ENCODE measurements around the gene CAMK4.
"Not testable (repeated sequence)": the region's sequence is repeated elsewhere in the genome, so short reads cannot be mapped to it uniquely, and the experiment has no call there.

Gene CAMK4

DNA sequence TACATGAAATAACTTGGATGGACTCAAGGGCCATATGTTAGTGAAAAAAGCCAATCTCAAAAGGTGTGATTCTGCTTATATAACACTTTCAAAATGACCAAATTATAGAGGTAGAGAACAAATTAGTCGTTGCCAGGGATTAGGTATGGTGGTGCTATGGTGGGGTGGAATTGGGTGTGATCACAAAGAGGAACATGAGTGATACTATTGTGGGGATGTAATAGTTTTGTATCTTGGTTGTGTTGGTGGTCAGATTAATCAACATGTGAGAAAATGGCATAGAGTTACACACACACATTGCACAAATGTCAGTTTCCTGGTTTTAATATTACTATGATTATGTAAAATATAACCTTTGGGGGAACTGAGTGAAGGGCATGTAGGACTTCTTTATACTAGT, 31.9 kb downstream of the CAMK4 start:
- no peak for DNase-seq (ENCODE audit: low spot score)

DNA sequence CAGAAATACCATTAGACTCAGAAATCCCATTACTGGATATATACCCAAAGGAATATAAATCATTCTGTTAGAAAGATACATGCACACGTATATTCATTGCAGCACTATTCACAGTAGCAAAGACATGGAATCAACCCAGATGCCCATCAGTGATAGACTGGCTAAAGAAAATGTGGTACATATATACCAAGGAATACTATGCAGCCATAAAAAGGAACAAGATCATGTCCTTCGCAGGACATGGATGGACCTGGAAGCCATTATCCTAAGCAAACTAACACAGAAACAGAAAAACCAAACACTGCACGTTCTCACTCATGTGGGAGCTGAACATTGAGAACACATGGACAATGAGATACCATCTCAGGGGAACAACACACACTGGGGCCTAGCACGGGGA, 33.4 kb downstream of the CAMK4 start:
- DNase-seq (ENCODE audit: low spot score) = not testable (repeated sequence)

DNA sequence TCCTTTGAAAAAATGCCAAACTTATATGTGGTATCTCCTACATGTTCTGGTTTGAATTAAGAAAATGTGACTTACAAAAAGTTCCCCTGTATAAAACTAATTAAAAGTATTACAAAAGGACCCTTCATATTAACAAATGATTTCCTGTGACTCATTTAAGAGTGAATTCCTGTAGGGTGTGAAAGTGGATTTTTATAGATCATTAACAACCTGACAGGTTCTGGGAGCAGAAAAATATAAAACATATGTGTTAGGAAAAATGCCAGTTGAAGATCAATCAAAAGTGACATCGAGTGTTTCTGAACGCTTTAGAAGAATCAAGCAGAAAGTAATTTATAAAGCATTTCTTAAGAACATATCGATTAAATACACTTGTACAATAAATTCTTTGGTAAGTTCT, 35.5 kb downstream of the CAMK4 start:
- DNase-seq (ENCODE audit: low spot score) = no peak

DNA sequence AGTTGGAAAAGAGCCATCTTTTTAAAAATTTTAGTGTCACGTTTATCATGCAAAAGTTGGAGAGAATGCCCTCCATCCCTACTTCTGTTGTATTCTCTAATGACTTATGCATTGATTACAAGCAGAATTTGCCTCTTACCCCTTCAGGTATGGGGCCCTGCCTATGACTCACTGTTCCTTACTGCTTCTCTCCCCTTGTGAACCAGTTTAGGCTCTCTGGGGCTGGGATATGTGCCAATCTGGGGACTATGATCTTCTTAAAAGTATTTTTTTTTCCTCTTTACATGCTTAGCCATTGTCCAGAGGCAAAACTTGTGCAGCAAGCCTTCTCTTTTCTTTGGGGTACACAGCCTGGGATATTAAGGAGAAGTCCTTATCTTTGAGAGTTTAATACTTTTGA, 37.4 kb downstream of the CAMK4 start:
- no peak for DNase-seq (ENCODE audit: low spot score)

DNA sequence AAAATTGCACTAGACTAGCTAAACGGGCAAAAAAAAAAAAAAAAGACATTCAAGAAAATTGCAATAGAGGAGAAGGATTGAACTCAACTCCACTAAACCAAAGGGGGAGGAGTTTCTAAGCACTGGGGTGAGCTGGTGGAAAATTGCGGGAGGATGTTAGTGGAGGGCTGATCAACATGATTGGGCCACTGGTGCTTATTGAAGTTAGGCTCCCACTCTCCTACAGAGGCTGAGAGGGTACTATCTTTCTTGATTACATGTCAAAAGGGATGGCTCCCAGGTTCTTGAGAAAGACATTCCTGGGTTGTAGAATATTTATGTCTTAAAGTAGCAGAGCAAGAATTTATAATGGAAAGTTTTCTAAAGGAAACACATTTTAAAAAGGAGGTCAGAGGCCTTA, 38.0 kb downstream of the CAMK4 start:
- no peak for DNase-seq (ENCODE audit: low spot score)

DNA sequence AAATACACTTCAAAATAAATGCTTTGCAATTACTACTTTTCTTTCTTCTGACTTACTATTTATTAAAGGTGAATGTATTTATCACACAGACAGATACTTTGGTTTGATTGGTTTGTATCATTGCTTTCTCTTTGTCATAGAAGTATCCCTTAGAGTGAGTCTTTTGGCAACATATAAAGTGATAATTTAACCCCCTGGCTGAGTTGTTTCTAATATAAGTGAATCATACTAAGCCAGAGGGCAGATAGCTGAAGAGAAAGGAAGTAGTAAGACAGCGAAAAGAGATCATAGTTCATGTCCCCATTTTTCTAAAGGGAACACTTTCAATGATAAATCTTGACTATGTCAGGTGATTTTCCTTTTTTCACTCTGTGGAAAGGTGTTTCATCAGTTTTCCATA, 38.6 kb downstream of the CAMK4 start:
- no peak for DNase-seq (ENCODE audit: low spot score)

DNA sequence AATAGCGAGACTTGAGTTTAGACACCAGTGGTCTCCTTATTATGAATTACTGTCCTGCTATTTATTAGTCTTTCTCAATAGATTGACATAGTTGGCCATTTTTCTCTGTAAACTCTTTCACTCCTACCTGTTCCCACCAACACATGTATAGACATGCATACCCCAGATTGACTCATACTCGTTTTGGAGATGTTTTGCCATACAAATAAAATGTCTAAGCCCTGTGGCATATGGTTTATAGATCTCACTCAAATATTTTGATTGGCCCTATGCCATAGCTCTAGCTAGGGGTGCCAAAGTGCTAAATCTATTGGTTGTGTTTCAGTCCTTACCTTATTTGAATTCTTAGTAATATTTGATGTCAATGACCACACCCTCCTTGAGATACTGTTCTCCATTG, 42.3 kb downstream of the CAMK4 start:
- no peak for DNase-seq (ENCODE audit: low spot score)

DNA sequence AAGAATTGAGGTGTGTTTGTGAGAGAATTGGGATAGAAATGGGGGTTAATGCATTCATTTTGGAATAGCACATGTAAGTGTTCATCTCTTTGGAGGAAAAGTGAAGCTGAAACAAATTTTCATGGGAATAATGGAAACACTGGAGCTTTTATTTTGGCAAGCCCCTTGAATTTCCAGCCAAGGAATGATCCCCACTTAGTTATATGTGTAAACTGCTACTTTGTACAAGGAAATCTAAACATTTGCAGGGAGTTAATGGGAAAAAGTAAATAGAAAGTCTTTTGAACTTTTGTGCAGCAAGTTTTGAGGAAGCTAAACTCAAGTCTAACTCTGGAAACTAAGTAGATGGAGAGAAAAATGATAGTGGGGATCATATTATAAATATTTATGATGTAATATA, 44.1 kb downstream of the CAMK4 start:
- no peak for DNase-seq (ENCODE audit: low spot score)

DNA sequence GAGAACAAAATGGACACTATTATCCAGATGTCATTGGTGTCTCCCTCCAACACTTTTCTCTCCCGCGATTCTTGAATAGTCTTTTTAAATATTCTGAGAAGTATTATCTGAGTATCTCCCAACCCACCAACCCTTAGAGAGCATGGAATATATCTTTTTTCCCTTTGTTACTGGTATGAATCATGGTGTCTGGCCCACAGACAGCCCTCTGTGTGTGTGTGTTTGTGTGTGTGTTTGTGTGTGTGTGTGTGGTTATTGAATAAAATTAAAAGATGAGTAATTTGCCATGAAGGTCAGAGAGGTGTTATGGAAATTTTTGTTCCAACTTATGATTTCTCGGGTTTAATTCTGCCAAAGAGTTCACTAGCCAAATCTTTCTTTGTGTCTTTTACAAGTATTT, 47.7 kb downstream of the CAMK4 start:
- no peak for DNase-seq (ENCODE audit: low spot score)

DNA sequence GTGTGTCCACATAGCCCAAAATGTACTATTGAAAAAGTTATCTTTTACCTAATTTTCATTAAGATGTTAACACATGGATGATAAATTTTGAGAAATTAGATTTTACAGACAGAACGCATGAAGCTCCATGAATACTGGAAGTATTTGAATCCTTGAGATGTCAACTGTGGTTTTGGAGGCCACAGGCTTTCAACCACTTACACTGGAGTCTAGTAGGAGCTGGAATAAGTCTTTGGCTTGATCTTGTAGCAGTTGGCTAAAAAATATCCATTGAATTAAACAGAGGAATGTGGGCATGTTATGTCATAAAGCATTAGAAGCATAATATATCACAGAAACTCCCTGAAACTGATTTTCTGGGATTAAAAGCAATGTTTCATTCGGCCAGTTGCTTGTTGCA, 52.9 kb downstream of the CAMK4 start:
- no peak for DNase-seq (ENCODE audit: low spot score)

DNA sequence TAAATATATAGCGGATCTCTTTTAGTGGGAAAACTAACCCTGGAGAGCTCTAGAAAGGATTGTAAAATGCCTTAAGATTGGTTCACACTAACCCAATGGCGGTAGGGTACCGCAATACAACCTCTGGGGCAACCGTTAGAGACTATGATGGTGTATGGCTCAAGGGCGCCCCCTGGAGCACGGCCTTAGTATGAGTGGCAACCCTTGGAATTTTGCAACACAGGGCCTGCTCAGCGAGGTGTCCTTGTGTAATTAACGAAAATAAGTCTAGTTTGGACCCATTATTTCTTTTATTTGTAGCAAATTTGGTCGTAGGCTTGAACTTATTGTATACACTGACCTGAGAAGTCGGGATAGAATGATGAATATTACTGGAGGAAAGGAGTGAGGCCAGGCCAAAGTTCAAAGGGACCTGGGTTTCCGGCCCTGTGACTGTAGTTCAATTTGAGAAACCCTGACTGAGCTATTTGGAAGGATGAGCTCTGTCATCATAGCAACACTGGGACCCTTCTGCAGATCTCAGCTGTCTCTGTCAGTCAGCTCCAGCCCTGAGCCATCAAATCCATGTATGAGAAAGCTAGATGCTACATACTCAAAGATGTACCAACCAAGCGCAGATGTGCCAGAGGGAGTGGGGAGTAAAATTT, 54.8 kb downstream of the CAMK4 start:
- DNase-seq (ENCODE audit: low spot score) = peak; percentile 30

DNA sequence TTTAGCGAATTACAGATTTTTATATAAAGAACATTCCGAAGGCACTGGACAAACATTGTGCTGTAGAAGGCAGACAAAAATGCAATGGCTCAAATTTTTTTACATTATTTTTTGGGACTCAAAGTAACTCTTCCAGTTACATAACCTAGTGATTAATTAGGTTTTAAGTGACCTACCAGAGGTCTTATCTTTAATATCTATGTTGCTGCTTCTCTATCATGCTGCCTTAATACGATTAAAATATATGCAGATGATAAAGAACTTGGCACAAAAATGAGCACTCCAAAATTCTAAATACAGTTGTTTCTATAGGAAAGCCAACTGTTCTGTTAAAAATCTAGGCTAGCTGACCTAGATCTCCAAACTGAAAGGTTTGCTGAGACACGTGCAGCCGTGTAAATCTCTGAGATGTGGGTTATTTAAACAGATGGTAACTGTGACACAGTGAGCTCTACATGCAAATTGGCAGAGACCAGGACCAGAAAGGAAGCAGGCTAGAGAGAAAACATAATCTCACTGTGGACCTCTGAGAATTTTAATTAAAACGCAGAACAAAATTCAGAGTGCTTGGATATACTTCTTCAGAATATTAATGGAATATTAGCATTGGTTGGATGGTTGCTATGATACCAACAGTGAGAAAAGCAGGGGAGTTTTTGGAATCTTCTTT, 56.2 kb downstream of the CAMK4 start:
- DNase-seq (ENCODE audit: low spot score) = peak; percentile 24

DNA sequence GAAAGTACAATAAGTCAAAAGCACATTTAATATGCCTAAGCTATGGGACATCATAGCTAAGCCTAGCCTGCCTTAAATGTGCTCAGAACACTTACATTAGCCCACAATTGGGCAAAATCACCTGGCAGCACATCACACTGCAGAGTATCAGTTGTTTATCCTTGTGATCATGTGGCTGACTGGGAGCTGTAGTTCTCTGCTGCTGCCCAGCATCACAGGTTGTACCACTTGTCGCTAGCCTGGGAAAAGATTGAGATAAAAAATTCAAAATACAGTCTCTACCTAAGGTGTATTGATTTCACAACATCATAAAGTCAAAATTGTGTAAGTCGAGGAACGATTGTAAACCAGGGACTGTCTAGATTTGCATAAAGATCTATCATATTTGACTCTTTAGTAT, 58.6 kb downstream of the CAMK4 start:
- DNase-seq (ENCODE audit: low spot score) = no peak

DNA sequence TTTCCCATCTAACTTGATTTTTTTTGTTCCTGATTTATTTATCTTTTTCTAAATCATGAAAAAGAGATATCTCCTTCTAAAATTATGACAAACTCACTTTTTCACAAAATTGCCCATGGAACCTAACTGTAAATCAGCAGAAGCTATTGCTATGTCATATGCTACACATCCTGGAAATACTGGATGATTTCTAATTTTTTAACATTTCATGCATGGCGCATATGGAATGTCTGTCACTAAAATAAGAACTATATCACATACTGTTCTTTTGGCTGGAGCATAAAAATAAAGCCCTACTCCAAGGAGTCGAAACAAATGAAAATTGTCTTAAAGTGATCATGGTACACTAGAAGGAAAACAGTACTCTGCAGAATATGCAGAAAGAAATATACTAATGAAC, 60.6 kb downstream of the CAMK4 start:
- no peak for DNase-seq (ENCODE audit: low spot score)

DNA sequence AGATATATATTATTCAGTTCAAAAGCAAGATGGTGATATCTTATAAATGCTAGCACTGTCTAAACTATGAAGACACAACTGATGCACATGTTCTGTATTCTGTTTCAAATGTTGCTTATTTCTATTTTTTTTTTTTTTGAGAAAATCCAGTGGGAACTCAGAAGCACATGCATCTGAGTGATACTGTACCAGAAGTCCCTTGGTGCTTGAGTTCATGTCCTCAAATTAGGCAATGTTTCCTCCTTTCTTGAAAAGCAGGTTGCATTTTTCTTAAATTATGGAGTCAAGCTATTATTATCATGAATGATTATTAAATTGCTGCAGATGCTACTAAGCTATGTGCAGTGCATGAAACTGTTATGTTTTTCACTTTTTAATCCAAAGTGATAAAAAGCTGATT, 70.4 kb downstream of the CAMK4 start:
- no peak for DNase-seq (ENCODE audit: low spot score)

DNA sequence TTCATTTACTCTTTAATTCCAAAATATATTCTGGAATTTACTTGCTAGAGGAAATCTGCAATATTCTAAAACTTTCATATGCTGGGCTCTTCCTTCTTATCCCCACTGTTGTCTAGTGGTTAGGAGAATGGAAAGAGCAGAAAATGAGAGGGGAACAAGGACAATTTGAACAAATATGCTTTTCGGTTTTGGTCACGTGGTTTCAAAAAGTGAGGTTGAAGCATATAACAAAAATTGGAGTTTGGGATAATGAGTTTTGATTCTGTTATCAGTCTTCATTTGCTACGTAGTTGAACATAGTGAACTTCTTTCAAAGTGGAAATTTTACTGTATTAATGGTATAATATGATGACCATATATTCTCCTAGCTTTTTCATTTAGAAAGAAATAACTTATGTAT, 71.5 kb downstream of the CAMK4 start:
- DNase-seq (ENCODE audit: low spot score) = no peak

DNA sequence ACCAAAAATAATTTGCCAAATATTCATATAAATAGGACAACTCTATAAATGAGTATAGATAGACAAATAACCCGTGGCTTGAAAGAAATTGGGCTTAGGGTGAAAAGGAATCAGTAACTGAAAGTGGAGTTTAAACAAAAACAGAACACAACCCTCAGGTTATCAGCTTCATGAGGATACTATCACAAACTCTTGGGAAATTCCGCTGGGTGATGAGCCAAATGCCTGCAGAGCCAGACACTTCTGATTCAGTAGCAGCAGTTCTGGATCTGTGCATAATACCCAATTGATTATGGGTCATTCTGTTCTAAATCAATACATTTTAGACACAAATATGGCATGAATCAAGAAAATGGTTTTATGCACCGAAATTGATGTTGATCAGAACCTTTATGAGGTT, 72.4 kb downstream of the CAMK4 start:
- no peak for DNase-seq (ENCODE audit: low spot score)

DNA sequence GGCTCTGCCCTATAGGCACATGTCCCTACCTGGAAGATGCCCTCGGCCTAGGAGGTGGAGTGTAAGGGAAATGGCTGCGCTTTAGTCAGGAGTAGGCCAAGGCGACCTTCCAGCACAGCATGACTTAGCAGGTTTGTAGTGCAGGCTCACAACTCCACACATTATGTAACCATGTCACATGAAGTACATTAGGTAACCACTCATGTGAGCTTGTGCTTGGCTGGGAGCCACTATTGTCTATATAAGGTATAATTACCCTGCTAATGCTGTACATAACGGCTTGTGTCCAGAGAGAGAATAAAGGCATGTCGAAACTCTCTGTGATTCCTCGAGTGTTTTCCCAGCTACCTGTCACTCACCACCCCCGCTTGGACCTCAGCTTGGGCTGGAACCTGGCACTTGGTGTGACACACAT, 74.9 kb downstream of the CAMK4 start:
- DNase-seq (ENCODE audit: low spot score) = no peak

DNA sequence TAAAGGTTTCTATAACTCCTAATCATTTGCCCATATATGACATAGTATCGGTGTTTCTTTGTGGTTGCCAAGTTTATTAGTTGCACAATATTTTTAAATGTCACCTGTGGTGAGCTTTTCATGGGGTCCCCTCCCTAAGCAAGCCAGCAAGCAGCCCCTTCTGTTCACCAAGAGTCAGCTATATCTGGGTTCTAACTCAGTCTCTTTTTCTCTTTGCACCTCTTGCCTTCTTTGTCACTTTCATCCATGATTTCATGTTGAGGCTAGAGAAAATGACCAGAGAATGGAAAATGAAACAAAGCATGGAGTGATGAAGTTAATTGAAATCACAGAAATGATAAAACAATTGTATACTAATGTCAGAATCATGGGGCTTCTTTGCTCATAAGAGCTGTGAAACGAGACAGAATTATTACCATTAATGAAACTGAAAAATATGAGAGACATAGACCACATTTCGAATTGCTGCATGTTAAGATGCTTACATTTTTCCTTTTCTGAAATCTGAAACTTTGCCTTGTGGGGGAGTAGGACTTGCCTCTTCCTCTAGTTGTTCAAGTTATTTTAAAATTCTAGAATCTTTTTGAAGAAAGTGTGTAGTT, 75.7 kb downstream of the CAMK4 start:
- DNase-seq (ENCODE audit: low spot score) = no peak

DNA sequence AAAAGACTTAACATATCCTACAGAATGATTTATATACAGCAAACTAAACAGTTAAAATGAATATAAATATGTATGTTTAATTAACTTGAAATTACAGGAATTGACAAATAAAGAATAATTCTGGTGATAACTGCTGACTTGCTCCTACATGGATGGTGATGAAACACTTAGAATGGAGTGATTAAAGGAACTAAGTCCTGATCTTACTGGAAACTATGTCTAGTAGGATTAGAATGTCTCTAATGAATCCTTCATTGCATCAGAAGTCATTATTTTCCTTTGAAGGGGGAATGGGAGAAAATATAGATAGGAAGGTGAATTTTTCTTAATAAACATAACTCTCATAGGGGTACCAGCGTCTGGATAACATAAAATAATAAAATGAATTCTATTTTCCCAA, 77.1 kb downstream of the CAMK4 start:
- DNase-seq (ENCODE audit: low spot score) = no peak

DNA sequence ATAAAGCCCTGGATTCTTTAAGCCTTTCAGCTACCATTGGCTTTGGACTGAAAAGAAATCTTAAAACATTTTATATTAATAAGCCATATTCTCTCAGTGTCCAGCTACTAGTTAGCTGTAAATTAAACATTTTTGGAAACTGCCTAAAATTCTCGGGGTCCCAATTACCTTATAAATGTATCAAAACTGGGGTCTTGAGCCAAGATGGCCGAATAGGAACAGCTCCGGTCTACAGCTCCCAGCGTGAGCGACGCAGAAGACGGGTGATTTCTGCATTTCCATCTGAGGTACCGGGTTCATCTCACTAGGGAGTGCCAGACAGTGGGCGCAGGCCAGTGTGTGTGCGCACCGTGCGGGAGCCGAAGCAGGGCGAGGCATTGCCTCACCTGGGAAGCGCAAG, 77.9 kb downstream of the CAMK4 start:
- not testable (repeated sequence) for DNase-seq (ENCODE audit: low spot score)

DNA sequence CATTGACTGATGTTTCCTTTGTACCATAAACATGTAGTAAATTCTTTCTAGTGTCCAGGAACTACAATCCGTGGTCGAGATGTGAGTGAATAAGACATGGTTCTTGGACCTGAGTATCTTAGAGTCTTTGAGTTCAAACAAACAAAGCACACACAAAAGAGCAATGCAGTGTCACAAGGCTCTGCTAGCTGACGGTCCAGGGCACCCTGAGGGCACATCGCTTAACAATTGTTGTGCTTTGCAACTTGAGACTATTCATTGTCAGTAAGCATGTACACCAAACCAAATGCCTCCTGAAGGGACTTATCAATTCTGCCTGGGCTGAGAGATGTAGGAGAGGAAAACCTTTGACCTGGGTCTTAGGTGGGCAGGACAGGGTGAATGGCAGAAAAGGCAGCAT, 84.8 kb downstream of the CAMK4 start:
- DNase-seq (ENCODE audit: low spot score) = no peak

DNA sequence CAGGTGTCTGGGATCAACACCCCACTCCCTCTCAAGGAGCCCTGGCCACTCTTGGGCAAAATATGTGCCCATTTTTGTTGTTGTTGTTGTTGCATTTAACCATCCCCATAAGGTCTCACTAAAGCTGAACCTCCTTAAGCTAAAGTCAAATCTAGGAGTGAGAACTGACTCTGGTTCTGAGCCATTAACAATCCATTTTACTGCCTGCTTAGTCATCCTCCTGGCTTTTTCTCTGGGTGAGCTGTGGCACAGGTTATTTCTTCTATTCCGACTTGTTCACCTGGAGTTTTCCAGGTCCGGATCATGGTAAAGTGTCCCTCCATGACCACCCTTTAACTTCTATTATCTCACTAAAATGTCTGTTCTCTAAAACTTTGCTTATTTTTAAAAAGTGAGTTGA, 85.2 kb downstream of the CAMK4 start:
- no peak for DNase-seq (ENCODE audit: low spot score)
